Measurements from ENCODE around the gene ATP6V1G3.

GRCh38 chr1:198529414-198529813 lies 11.1 kb downstream of the ATP6V1G3 start:
- TF ChIP-seq CTCF (IDR thresholded peaks at IDR 0.05) (no peak), POLR2AphosphoS5 (IDR thresholded peaks at IDR 0.05) (no peak), POLR2A (IDR thresholded peaks at IDR 0.05) (no peak), EP300 (IDR thresholded peaks at IDR 0.05) (no peak)

Data from gastroesophageal sphincter (tissue), 3 donors.